Measurements from ENCODE around the gene RUFY3.
"Not testable (repeated sequence)": the region's sequence is repeated elsewhere in the genome, so short reads cannot be mapped to it uniquely, and the experiment has no call there.

RUFY3 gene

DNA sequence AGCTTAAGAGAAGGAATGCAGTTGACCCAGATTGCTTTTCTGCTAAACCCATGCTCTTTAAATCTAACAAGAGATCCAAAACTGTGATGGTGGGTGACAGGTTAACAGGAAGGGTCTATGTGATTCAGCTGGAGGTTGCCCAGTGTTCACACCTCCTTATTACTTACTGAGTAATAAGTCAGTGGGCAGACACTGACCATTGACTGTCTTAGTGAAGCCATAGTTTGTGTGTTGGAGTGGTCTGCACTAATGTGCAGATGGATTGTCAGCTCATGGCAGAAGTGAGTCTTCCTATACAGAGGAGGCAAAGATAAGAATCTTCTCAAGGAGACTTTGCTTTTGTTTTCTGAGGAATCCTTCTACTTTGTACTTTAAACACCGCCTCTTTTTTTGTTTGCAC is 15.2 kb upstream of the RUFY3 start:
- DNase-seq, result no peak

GRCh38 chr4:70709611-70710205 is 12.1 kb upstream of the RUFY3 start:
- no peak for DNase-seq

- DNase-seq, result no peak
Measured at GRCh38 chr4:70711599-70711998, 10.2 kb upstream of the RUFY3 start.

DNA sequence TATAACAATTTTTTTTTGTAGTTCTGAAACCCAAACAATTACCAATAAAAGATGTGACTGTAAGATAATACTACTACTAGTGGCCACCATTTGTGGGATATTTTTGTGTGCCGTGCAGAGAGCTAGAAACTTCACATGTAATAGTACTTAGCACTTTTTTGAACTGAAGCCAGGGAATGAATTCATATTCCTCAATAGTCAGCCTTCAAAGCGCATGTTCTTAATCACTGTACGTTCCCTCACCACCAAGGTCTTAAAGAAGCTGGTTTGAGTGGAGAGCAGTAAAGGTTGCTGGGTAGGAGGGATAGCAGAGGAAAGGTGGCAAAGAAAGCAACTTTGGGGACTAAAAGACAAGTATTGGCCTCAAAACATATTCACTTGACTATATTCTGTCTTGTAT is 9.6 kb upstream of the RUFY3 start:
- DNase-seq, result no peak

DNA sequence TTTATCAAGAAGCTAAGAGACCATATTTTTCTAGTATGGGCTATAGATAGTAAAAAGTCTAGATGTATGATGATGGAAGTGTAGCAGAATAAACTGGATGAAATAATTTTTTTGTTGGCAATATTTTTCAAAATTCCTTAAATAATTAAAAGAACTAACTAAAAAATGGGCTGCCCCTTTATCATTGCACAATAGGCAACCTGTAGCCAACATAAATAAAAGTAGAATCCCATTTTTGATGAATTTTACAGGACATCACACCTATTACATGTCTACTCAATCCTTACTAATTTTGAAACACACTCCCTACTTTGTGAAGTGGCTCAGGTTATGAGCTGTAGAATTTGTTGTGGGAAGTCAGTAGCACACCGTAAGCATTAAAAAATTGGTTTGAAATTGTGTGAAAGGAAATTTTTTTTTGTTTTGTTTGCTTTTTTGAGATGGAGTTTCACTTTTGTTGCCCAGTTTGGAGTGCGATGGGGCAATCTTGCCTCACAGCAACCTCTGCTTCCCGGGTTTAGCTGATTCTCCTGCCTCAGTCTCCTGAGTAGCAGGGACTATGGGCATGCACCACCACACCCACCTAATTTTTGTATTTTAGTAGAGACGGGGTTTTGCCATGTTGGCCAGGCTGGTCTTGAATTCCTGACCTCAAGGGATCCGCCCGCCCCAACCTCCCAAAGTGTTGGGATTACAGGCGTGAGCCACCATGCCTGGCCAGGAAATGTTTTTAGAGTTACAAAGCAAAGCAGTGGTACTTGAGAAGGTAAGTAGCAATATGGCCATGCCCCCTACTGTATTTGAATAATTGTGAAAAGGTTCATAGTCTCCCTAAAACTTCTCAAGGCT is 8.9 kb upstream of the RUFY3 start:
- DNase-seq, result no peak

DNA sequence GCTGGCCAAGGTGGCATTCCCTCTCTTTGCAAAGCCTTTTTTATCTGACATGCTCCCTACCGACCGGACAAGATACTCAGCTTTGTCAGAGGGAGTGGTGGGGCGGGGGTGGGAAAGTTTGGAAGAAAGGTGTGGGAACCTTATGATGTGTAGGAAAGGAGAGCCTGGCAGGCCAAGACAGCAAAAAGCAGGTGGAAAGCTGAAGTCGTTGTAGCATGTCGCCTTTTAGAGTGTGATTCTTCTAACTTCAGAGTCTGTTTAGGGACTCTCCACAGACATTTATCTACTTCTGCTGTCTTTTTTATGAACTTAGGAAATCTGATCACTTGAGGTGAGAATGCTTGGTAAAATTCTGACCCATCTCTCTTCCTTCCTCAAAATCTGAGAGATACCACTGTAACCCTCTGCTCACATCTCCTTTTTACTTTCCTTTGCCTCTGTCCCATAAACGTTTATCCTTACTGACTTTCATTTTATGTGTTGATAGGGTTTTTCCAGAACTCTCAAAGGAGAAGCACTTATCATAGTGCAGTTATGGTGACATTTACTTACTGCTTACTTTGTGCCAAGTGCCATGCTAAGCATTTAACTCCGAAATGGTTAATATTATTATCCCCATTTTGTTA is 8.2 kb upstream of the RUFY3 start:
- DNase-seq, result no peak

DNA sequence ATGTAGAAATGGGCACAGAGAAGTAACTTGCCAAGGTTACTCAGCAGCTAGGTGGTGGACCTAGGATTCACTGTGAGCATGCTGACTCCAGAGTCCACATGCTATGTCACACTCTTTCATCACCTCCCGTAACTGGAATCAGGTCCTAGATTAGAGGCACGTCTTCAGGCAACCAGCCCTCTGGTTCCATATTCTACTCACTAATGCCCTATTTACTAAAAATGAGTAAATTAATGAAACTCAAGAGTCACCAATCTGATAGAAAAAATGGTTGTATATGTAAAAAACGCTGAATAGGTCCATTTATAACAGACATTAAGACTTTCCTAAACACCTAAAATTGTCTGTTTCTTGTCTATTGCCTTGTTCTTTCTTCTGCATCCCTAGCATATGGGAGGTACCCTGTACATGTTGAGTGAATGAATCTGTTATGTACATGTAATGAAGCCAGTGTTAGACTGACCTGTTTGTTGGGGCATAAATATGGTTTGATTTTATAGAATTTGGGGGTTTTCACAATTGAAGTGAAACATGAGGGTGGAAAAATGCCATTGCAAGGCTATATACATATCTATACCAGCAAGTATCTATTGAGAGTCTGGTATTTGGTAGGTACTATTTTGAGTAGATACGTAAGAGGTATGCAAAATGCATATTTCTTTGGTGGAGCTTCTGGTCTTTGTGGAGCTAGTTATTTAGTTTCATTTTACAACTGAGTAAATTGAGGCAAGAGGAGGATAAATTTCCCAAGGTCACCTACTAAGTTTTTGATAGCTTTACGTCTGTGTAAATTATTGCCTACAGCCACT is 7.5 kb upstream of the RUFY3 start:
- DNase-seq, result no peak

- DNase-seq, result no peak
Measured at GRCh38 chr4:70715097-70715496, 6.7 kb upstream of the RUFY3 start.

GRCh38 chr4:70718811-70719604 is 2.8 kb upstream of the RUFY3 start:
- DNase-seq, result no peak

- DNase-seq, result no peak
Measured at GRCh38 chr4:70722199-70722791, 531 bp downstream of the RUFY3 start.

DNA sequence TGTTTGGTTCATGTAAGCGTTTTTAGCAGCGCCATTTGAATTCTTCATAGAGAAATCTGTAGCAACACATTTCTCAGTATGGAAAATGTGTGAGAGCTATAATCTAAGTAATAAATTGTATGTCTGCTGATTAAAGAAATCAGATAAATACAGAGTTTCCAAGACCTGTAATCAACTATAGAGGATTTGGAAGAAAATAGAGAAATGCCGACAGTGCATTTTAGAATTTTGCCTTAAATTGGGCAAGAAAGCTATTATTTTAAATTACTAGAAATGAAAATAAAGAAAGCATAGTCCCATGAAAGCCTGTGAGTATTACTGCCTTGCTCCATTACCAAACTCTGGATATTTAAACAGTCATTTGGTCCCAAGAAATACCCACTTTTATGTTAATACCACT is 2.7 kb downstream of the RUFY3 start:
- no peak for DNase-seq

DNA sequence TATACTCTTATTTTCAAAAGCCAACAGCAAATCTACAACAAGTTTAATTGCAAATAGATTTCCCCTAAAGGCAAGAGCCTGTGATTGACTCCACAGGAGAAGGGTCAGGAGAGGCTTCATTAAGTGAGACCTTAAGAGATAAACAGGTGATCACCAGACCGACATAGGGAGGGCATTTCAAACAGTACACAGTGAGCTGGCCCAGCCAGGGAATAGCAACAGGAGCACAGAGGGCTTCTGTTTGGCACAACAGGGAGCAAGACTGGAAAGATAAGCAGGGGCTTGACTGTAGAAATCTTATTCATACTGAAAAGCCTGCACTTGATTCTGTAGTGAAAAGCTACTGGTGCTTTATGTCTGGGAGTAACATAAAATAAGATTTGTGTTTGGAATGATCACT is 3.9 kb downstream of the RUFY3 start:
- DNase-seq, result no peak

- not testable (repeated sequence) for DNase-seq
Measured at GRCh38 chr4:70726515-70726914, 4.8 kb downstream of the RUFY3 start.

DNA sequence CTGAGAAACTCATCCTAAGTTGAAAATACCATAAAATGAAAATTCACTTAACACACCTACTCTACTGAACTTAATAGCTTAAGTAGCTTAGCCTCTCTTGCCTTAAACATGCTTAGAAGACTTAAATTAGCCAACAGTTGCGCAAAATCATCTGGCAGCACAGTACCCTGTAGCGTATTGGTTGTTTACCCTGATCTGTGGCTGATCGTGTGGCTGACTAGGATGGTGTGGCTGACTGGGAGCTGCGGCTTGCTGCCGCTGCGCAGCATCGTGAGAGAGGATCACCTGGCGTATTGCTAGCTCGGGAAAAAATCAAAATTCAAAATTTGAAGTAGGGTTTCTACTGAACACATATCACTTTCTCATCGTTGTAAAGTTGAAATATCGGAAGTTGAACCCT is 6.3 kb downstream of the RUFY3 start:
- DNase-seq, result no peak

GRCh38 chr4:70732878-70733277 is 11.1 kb downstream of the RUFY3 start:
- DNase-seq, result not testable (repeated sequence)

GRCh38 chr4:70734168-70734954 is 12.6 kb downstream of the RUFY3 start:
- peak; percentile 27 for DNase-seq

DNA sequence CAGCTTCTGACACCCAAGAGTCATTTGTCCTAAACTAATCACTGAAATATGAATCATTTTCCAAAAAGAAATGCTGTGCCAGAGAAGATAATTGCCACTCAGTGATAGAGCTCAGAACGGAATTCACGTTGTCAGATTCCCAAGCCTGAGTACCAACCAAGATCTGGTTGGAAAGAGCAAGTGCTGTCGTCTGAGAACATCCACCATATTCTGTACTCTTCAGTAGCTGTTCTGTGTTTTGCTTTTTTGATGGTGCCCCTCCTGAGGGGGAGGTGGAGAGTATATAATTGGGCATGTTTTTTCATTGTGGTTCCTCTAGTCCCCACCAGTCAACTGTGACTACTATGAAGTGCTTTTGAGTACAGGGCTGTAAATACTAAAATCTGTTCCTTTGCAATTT is 13.2 kb downstream of the RUFY3 start:
- no peak for DNase-seq

DNA sequence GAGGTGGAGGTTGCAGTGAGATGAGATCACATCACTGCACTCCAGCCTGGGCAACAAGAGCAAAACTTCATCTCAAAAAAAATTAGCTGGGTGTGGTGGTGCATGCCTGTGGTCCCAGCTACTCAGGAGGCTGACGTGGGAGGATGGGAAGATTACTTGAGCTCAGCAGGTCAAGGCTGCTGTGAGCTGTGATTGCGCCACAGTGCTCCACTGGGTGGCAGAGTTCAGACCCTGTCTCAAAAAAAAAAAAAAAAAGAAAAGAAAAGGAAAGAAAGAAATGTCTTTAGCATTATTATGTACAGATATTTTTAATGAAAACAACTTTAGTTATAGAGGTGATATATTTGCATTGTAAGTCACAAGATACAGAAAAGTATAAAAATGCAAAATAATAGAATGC is 14.2 kb downstream of the RUFY3 start:
- peak; percentile 21 for DNase-seq

GRCh38 chr4:70737006-70737405 is 15.2 kb downstream of the RUFY3 start:
- DNase-seq, result no peak

GRCh38 chr4:70737409-70737808 is 15.6 kb downstream of the RUFY3 start:
- no peak for DNase-seq
